ENCODE results near the gene STK11IP. TPM values are rescaled to one million over a fixed set of nuclear protein-coding genes. Genes with fewer than 3 reads are reported as not detected.

Gene STK11IP
- total and polyA plus RNA-seq, 9 of the 15 experiments (the other 6 are each of a cell fraction or from before 2014, with no cell fraction given): 0.52 to 21.7 (median 5.6) TPM

DNA sequence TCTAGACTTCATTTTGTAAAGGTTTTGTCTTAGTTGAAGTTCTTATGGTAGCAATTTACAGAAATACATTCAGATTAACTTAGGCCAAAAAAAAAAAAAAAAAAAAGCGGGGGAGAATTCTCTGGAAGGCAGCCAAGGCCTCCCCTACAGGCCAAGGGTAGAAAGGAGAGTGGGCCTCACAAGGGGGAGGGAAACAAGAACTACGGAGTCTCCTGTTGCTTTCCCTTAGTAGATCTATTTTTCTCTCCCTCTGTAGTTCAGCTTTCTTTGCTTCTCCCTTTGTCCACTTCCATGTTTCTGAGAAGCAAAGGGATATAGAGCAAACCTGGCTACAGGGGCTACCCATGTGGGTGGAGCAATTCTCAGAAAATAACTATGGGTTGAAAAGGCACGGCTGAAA is 2.4 kb upstream of the STK11IP start (continued):
- TF ChIP-seq, protein P1, sequence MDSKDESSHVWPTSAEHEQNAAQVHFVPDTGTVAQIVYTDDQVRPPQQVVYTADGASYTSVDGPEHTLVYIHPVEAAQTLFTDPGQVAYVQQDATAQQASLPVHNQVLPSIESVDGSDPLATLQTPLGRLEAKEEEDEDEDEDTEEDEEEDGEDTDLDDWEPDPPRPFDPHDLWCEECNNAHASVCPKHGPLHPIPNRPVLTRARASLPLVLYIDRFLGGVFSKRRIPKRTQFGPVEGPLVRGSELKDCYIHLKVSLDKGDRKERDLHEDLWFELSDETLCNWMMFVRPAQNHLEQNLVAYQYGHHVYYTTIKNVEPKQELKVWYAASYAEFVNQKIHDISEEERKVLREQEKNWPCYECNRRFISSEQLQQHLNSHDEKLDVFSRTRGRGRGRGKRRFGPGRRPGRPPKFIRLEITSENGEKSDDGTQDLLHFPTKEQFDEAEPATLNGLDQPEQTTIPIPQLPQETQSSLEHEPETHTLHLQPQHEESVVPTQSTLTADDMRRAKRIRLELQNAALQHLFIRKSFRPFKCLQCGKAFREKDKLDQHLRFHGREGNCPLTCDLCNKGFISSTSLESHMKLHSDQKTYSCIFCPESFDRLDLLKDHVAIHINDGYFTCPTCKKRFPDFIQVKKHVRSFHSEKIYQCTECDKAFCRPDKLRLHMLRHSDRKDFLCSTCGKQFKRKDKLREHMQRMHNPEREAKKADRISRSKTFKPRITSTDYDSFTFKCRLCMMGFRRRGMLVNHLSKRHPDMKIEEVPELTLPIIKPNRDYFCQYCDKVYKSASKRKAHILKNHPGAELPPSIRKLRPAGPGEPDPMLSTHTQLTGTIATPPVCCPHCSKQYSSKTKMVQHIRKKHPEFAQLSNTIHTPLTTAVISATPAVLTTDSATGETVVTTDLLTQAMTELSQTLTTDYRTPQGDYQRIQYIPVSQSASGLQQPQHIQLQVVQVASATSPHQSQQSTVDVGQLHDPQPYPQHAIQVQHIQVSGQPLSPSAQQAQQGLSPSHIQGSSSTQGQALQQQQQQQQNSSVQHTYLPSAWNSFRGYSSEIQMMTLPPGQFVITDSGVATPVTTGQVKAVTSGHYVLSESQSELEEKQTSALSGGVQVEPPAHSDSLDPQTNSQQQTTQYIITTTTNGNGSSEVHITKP (IDR thresholded peaks at IDR 0.05; ENCODE audit: partially characterized antibody): peak; percentile 36
- TF ChIP-seq HDAC2 (IDR thresholded peaks at IDR 0.05) (0 out of 2 replicates have a peak, but pooled peaks have one; percentile 27), NFIC (IDR thresholded peaks at IDR 0.05) (peak; percentile 96), TEAD4 (IDR thresholded peaks at IDR 0.05; ENCODE audit: low read length) (peak; percentile 33; the same call in 1 of the 2 replicates), TEAD4 (CRISPR knock-in tag; IDR thresholded peaks at IDR 0.05; ENCODE audit: borderline replicate concordance) (no peak), EGR1 (conservative IDR thresholded peaks at IDR 0.05) (peak; percentile 85), CREB1 (IDR thresholded peaks at IDR 0.05) (no peak; the same call in 1 of the 2 replicates), CREB1 (CRISPR knock-in tag; IDR thresholded peaks at IDR 0.05) (no peak), POLR2AphosphoS5 (IDR thresholded peaks at IDR 0.05; ENCODE audit: control insufficient read depth, insufficient read depth, low read depth, low read length) (peak; percentile 53; the same call in 1 of the 2 replicates), ZBTB8A (IDR thresholded peaks at IDR 0.05; ENCODE audit: partially characterized antibody) (no peak), NCOR1 (IDR thresholded peaks at IDR 0.05) (0 out of 2 replicates have a peak, but pooled peaks have one; percentile 9), MAZ (CRISPR knock-in tag; conservative IDR thresholded peaks at IDR 0.05 in 1 of 2, IDR thresholded peaks at IDR 0.05 in 1 of 2) (0 out of 4 replicates have a peak, but pooled peaks of 1 of the 2 experiments have one; percentile 34)
- TF ChIP-seq, protein P2, sequence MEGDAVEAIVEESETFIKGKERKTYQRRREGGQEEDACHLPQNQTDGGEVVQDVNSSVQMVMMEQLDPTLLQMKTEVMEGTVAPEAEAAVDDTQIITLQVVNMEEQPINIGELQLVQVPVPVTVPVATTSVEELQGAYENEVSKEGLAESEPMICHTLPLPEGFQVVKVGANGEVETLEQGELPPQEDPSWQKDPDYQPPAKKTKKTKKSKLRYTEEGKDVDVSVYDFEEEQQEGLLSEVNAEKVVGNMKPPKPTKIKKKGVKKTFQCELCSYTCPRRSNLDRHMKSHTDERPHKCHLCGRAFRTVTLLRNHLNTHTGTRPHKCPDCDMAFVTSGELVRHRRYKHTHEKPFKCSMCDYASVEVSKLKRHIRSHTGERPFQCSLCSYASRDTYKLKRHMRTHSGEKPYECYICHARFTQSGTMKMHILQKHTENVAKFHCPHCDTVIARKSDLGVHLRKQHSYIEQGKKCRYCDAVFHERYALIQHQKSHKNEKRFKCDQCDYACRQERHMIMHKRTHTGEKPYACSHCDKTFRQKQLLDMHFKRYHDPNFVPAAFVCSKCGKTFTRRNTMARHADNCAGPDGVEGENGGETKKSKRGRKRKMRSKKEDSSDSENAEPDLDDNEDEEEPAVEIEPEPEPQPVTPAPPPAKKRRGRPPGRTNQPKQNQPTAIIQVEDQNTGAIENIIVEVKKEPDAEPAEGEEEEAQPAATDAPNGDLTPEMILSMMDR (IDR thresholded peaks at IDR 0.05 in 2 of 3, conservative IDR thresholded peaks at IDR 0.05 in 1 of 3; ENCODE audit: insufficient read depth in 2 of 3, low read depth in 1 of 3, low read length in 3 of 3): peak; percentile 41 to 42 (median 42); a peak in 3 of 6 replicates
- TF ChIP-seq, protein P3, sequence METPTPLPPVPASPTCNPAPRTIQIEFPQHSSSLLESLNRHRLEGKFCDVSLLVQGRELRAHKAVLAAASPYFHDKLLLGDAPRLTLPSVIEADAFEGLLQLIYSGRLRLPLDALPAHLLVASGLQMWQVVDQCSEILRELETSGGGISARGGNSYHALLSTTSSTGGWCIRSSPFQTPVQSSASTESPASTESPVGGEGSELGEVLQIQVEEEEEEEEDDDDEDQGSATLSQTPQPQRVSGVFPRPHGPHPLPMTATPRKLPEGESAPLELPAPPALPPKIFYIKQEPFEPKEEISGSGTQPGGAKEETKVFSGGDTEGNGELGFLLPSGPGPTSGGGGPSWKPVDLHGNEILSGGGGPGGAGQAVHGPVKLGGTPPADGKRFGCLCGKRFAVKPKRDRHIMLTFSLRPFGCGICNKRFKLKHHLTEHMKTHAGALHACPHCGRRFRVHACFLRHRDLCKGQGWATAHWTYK (CRISPR knock-in tag; IDR thresholded peaks at IDR 0.05): no peak
- TF ChIP-seq, protein P4, sequence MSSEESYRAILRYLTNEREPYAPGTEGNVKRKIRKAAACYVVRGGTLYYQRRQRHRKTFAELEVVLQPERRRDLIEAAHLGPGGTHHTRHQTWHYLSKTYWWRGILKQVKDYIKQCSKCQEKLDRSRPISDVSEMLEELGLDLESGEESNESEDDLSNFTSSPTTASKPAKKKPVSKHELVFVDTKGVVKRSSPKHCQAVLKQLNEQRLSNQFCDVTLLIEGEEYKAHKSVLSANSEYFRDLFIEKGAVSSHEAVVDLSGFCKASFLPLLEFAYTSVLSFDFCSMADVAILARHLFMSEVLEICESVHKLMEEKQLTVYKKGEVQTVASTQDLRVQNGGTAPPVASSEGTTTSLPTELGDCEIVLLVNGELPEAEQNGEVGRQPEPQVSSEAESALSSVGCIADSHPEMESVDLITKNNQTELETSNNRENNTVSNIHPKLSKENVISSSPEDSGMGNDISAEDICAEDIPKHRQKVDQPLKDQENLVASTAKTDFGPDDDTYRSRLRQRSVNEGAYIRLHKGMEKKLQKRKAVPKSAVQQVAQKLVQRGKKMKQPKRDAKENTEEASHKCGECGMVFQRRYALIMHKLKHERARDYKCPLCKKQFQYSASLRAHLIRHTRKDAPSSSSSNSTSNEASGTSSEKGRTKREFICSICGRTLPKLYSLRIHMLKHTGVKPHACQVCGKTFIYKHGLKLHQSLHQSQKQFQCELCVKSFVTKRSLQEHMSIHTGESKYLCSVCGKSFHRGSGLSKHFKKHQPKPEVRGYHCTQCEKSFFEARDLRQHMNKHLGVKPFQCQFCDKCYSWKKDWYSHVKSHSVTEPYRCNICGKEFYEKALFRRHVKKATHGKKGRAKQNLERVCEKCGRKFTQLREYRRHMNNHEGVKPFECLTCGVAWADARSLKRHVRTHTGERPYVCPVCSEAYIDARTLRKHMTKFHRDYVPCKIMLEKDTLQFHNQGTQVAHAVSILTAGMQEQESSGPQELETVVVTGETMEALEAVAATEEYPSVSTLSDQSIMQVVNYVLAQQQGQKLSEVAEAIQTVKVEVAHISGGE (CRISPR knock-in tag; IDR thresholded peaks at IDR 0.05): 0 out of 6 replicates have a peak, but pooled peaks of 1 of the 3 experiments have one; percentile 35

Data from K562 (cell line).